ENCODE data around the gene EFCAB8.

The EFCAB8 gene

GRCh38 chr20:32965115-32965514 is 106.4 kb downstream of the EFCAB8 start:
- no peak overlapping the region for H3K4me3 ChIP-seq (replicated peaks in 1 of 2; ENCODE audit: low read depth in 2 of 2, low read length in 2 of 2)
- no peak for DNase-seq (ENCODE audit: low read depth in 2 of 2)
- no peak for TF ChIP-seq CTCF (IDR thresholded peaks at IDR 0.05; ENCODE audit: low read depth, low read length)

GRCh38 chr20:32965581-32966373 is 107.1 kb downstream of the EFCAB8 start:
- no peak for DNase-seq (ENCODE audit: low read depth in 2 of 2)
- TF ChIP-seq CTCF (IDR thresholded peaks at IDR 0.05; ENCODE audit: low read depth, low read length), result no peak
- no peak overlapping the region for H3K4me3 ChIP-seq (replicated peaks in 1 of 2; ENCODE audit: low read depth in 2 of 2, low read length in 2 of 2)

- no peak for TF ChIP-seq CTCF (IDR thresholded peaks at IDR 0.05; ENCODE audit: low read depth, low read length)
- H3K4me3 ChIP-seq (replicated peaks in 1 of 2; ENCODE audit: low read depth in 2 of 2, low read length in 2 of 2), result no peak overlapping the region
- DNase-seq (ENCODE audit: low read depth in 2 of 2), result no peak
Measured at GRCh38 chr20:32966382-32966781, 107.7 kb downstream of the EFCAB8 start.

GRCh38 chr20:32966881-32967781 is 108.4 kb downstream of the EFCAB8 start:
- DNase-seq (ENCODE audit: low read depth in 2 of 2), result no peak
- TF ChIP-seq CTCF (IDR thresholded peaks at IDR 0.05; ENCODE audit: low read depth, low read length), result no peak
- no peak overlapping the region for H3K4me3 ChIP-seq (replicated peaks in 1 of 2; ENCODE audit: low read depth in 2 of 2, low read length in 2 of 2)

GRCh38 chr20:32967961-32968457 is 109.3 kb downstream of the EFCAB8 start:
- no peak for DNase-seq (ENCODE audit: low read depth in 2 of 2)
- H3K4me3 ChIP-seq (replicated peaks in 1 of 2; ENCODE audit: low read depth in 2 of 2, low read length in 2 of 2), result no peak overlapping the region
- no peak for TF ChIP-seq CTCF (IDR thresholded peaks at IDR 0.05; ENCODE audit: low read depth, low read length)

- peak in 1 of 2 donors; percentile 17 for DNase-seq (ENCODE audit: low read depth in 2 of 2)
- no peak overlapping the region for H3K4me3 ChIP-seq (replicated peaks in 1 of 2; ENCODE audit: low read depth in 2 of 2, low read length in 2 of 2)
- no peak for TF ChIP-seq CTCF (IDR thresholded peaks at IDR 0.05; ENCODE audit: low read depth, low read length)
Measured at GRCh38 chr20:32968478-32969241, 109.9 kb downstream of the EFCAB8 start.
